Testis (tissue), 3 donors: Measurements from ENCODE around the gene RPP30. TPM values are rescaled to one million over a fixed set of nuclear protein-coding genes. Genes with fewer than 3 reads are reported as not detected.

Experiments
- DNase-seq: peaks from one replicate; pipeline ENCODE4 v3.0.0-alpha.2; 2019
- H3K27ac ChIP-seq, 2 donors: fragments of 200-600 bp; sonication (generic); one replicate each; pipeline ENCODE4 v1.5.1; 2019
- H3K27me3 ChIP-seq: fragments of 200-600 bp; sonication (generic); one replicate; pipeline ENCODE4 v1.5.1; 2019
- H3K36me3 ChIP-seq: fragments of 200-600 bp; sonication (generic); one replicate; pipeline ENCODE4 v1.5.1; 2017; ENCODE audit warnings: low read depth; ENCODE audit errors: missing control alignments
- H3K4me1 ChIP-seq: fragments of 200-600 bp; sonication (generic); one replicate; pipeline ENCODE4 v1.5.1; 2019
- H3K4me3 ChIP-seq, 2 donors: fragments of 200-600 bp; sonication (generic); one replicate each; pipeline ENCODE4 v1.5.1; 2017 to 2019
- H3K9me3 ChIP-seq: fragments of 200-600 bp; sonication (generic); one replicate; pipeline ENCODE4 v1.5.1; 2017
- POLR2A ChIP-seq: fragments of 450-650 bp; IDR thresholded peaks from one replicate; pipeline ENCODE4 v1.6.1; 2017; ENCODE audit warnings: antibody characterized with exemption, mild to moderate bottlenecking, moderate library complexity
- WGBS, 2 donors: methylation state at CpG; one replicate each; pipeline ENCODE4 v1.1.5; 2018; 5-methylcytosine and 5-hydroxymethylcytosine counted together
- intact Hi-C: fragments of 100-400 bp; cut with DNase I; formaldehyde crosslinking; loops from one replicate; pipeline ENCODE4 v1.15.1; 2023; ENCODE audit warnings: low total_unique reads
- polyA plus RNA-seq: library from polyadenylated mRNA; stranded (reverse); fragments of 350-450 nt; fragmentation: Illumina TruSeq; extraction: RNeasy Lipid Tissue Mini Kit (QIAGEN cat#74804); gene quantifications from one replicate; pipeline ENCODE4 v1.2.3, GENCODE V29; 2014; ENCODE audit warnings: low read depth, low replicate concordance; ENCODE audit not compliant: insufficient read depth
- total RNA-seq, 2 donors: library from RNA; depleted of rRNA; stranded (reverse); fragments of >200 nt; gene quantifications; one replicate each; pipeline ENCODE4 v1.2.3, GENCODE V29; 2016
- TF ChIP-seq, protein P1 (sequence below), 3 experiments: fragments of 450-650 bp in 2 of 3; fragments of 200-600 bp in 1 of 3; sonication (generic) in 1 of 3; IDR thresholded peaks; one replicate each; pipeline ENCODE4 v1.5.1; 2016 to 2019; ENCODE audit warnings: antibody characterized with exemption in 3 of 3, mild to moderate bottlenecking in 2 of 3, moderate library complexity in 1 of 3

Gene RPP30
- total and polyA plus RNA-seq, 3 donors from 2014 or later = 55.7 to 62.6 (median 57.5) TPM

DNA sequence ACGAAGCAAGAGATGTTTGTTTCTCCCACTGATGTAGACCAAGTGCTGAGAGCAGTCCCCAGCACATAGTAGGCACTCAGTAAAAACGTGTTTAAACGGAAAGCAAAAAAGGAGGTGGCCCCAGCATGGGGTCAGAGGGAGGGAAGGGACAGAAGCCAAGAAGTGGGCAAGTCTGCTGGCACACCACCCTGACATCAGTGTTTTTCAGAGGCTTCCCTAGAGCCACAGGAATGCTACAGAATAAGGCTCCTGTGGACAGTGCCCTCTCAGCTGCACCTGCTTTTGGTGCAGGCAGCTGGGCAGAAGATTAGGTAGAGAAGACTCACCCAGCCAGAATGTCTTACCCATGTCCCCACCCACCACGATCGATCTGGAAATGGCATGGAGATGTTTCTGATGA is 57.4 kb downstream of the RPP30 start:
- Histone ChIP-seq H3K9me3 (no peaks in the 10 kb centered on the region), H3K4me3 (no peak overlapping the region), H3K36me3 (no peaks in the 10 kb centered on the region), H3K27me3 (no peaks in the 10 kb centered on the region), H3K4me1 (peaks cover 23% of the 10 kb centered on the region), H3K27ac (peak overlapping the region in 1 of 2 donors; percentile 84)
- no peak for DNase-seq
- 72 to 79% methylated on average over 5 of the region's 5 CpGs for WGBS, 2 donors
- intact Hi-C loops = no loop called here
- TF ChIP-seq, protein P1, sequence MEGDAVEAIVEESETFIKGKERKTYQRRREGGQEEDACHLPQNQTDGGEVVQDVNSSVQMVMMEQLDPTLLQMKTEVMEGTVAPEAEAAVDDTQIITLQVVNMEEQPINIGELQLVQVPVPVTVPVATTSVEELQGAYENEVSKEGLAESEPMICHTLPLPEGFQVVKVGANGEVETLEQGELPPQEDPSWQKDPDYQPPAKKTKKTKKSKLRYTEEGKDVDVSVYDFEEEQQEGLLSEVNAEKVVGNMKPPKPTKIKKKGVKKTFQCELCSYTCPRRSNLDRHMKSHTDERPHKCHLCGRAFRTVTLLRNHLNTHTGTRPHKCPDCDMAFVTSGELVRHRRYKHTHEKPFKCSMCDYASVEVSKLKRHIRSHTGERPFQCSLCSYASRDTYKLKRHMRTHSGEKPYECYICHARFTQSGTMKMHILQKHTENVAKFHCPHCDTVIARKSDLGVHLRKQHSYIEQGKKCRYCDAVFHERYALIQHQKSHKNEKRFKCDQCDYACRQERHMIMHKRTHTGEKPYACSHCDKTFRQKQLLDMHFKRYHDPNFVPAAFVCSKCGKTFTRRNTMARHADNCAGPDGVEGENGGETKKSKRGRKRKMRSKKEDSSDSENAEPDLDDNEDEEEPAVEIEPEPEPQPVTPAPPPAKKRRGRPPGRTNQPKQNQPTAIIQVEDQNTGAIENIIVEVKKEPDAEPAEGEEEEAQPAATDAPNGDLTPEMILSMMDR (IDR thresholded peaks at IDR 0.05) = no peak
- no peak for TF ChIP-seq POLR2A

- peak overlapping the region; percentile 53 to 84 for H3K27ac ChIP-seq
- no peaks in the 10 kb centered on the region for H3K9me3 ChIP-seq
- 34 to 43% methylated on average over 5 of the region's 5 CpGs for WGBS, 2 donors
- intact Hi-C loops = no loop called here
- H3K4me3 ChIP-seq = no peak overlapping the region
- H3K4me1 ChIP-seq = peaks cover 18% of the 10 kb centered on the region
- TF ChIP-seq POLR2A = no peak
- TF ChIP-seq, protein P1 (IDR thresholded peaks at IDR 0.05) = no peak
- H3K27me3 ChIP-seq = no peaks in the 10 kb centered on the region
- H3K36me3 ChIP-seq = no peaks in the 10 kb centered on the region
- DNase-seq = peak; percentile 41
These were observed 58.5 kb downstream of the RPP30 start for GRCh38 chr10:90930070-90930837.

DNA sequence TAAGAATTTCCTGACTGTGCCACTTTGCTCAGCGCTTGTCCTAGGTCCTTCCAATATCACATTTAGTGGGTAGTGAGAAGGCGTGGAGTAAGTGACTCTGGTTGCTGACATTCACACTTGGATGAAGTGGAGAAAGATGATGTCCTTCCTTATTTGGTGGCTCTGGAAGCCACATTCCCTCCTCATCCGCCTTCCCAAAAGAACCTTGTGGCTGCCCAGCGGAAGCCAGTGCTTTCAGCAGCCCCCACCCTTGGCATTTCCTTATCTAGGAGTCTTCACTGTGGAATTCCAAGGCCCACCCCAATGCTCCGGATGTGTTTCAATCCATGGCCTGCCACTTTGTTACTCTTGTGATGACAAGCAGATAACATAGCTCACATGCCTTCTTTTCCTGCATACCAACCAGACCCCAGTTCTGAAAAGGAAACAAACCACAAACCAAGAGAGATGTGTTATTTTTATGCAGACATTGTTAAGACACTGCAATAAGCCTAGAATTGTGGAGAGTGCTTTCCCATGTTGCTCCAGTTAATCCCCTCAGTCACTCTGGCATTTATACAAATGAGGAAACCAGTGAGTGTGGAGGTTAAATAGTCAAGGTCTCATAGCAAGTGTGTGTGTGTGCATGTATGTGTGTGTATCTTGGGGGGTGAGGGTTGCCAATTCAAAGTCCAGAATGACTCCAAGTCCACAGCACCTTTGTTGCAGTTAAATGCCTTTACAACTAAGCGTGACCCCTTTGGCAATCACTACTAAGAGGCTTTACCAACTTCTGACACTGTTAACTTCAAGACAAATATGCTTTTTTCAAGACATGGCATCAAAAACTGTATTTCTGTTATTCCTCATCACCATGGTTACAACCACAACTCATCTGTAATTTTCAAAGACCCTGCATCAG is 59.4 kb downstream of the RPP30 start:
- H3K4me1 ChIP-seq = peaks cover 18% of the 10 kb centered on the region
- no peaks in the 10 kb centered on the region for H3K9me3 ChIP-seq
- H3K4me3 ChIP-seq = no peak overlapping the region
- peak; percentile 54 for DNase-seq
- TF ChIP-seq, protein P1 (IDR thresholded peaks at IDR 0.05) = no peak
- H3K36me3 ChIP-seq = no peaks in the 10 kb centered on the region
- no peaks in the 10 kb centered on the region for H3K27me3 ChIP-seq
- 41 to 48% methylated on average over 6 of the region's 6 CpGs for WGBS, 2 donors
- intact Hi-C loops = no loop called here
- peak overlapping the region; percentile 53 to 84 for H3K27ac ChIP-seq

GRCh38 chr10:90935581-90936275 is 64.0 kb downstream of the RPP30 start:
- Histone ChIP-seq H3K36me3 (no peaks in the 10 kb centered on the region), H3K4me3 (no peak overlapping the region), H3K27ac (no peak overlapping the region), H3K4me1 (peaks cover 8% of the 10 kb centered on the region), H3K27me3 (no peaks in the 10 kb centered on the region), H3K9me3 (no peaks in the 10 kb centered on the region)
- DNase-seq = no peak
- 67 to 83% methylated on average over 5 of the region's 5 CpGs for WGBS, 2 donors
- intact Hi-C loops = no loop called here
- TF ChIP-seq, protein P1 (IDR thresholded peaks at IDR 0.05) = no peak
- no peak for TF ChIP-seq POLR2A
